ENCODE measurements around the gene USP3.
"Not testable (repeated sequence)": the region's sequence is repeated elsewhere in the genome, so short reads cannot be mapped to it uniquely, and the experiment has no call there.

The USP3 gene

DNA sequence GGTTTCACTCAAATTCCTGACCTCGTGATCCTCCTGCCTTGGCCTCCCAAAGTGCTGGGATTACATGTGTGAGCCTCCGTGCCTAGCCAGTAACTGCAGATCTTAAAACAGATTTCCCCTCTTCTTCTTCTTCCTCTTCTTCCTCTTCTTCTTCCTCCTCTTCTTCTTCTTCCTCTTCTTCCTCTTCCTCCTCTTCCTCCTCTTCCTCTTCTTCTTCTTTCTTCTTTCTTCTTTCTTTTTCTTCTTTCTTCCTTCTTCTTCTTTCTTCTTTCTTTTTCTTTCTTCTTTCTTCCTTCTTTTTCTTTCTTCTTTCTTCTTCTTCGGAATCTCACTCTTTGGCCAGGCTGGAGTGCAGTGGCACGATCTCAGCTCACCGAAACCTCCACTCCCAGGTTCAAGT lies 7.8 kb downstream of the USP3 start:
- no peak for ATAC-seq
- DNase-seq (ENCODE audit: low spot score in 2 of 2), result no peak
- peak overlapping the region; percentile 80 for H3K27ac Mint-ChIP-seq
- H3K4me3 Mint-ChIP-seq, result peak overlapping the region; percentile 31
- H3K36me3 Mint-ChIP-seq, result no peaks in the 10 kb centered on the region
- H3K9me3 Mint-ChIP-seq, result no peaks in the 10 kb centered on the region
- H3K4me1 Mint-ChIP-seq, result peaks cover 72% of the 10 kb centered on the region

DNA sequence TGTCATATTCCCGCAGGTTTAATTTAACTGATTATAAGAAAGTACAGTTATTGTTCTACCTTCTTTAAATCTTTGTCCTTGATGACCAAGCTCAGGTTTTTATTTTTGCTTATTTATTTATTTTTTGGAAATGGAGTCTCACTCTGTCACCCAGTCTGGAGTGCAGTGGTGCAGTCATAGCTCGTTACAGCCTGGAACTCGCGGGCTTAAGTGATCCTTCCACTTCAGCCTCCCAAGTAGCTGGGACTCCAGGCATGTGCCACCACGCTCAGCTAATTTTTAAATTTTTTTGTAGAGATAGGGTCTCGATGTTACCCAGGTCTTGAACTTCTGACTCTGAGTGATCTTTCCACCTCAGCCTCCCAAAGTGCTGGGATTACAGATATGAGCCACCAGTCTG lies 8.9 kb downstream of the USP3 start:
- DNase-seq (ENCODE audit: low spot score in 2 of 2), result no peak
- Mint-ChIP-seq H3K4me1 (peaks cover 78% of the 10 kb centered on the region), H3K27ac (peak overlapping the region; percentile 80), H3K4me3 (no peak overlapping the region), H3K9me3 (no peaks in the 10 kb centered on the region), H3K36me3 (no peaks in the 10 kb centered on the region)
- no peak for ATAC-seq

DNA sequence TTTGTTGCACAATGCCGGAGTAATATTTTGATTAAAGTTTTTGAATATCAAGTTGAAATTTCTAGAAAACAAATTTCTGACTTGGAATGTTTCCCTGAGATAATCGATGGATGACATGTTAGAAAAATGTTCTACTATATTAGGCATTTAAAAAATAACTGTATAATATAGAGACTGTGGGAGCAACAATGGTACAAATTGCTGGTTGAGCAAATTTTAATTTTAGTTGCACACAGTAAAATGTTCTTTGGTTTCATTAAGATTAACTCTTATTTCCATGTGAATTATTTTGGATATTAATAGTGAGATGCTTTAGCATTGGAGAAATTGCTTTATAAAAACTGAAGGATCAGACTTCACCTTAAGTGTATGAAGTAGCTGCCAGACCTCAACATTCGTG lies 9.3 kb downstream of the USP3 start:
- Mint-ChIP-seq H3K27ac (no peak overlapping the region), H3K9me3 (no peaks in the 10 kb centered on the region), H3K4me3 (no peak overlapping the region), H3K36me3 (no peaks in the 10 kb centered on the region), H3K4me1 (peaks cover 77% of the 10 kb centered on the region)
- DNase-seq (ENCODE audit: low spot score in 2 of 2) (no peak), ATAC-seq (no peak)

DNA sequence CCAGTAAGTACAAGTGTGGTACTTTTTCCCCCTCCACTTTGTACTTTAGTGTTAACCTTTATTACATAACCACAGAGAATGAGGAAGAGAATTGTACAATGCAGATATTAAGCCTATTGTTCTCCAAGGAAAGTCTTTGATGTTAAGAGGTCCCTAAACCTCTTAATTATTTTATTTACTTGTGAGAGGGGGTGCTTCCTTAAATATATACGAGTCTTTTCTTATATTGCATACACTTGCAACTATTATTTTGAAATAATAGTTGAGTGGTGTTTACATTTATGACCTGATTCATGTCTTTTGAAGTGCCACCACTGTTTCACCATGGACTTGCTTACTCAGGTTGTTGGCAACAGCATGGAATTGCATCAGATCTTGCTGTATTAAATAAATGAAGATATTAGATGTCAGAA lies 10.1 kb downstream of the USP3 start:
- DNase-seq (ENCODE audit: low spot score in 2 of 2) (no peak), ATAC-seq (no peak)
- no peaks in the 10 kb centered on the region for H3K36me3 Mint-ChIP-seq
- H3K4me1 Mint-ChIP-seq, result peaks cover 77% of the 10 kb centered on the region
- H3K9me3 Mint-ChIP-seq, result no peaks in the 10 kb centered on the region
- no peak overlapping the region for H3K4me3 Mint-ChIP-seq
- H3K27ac Mint-ChIP-seq, result no peak overlapping the region

DNA sequence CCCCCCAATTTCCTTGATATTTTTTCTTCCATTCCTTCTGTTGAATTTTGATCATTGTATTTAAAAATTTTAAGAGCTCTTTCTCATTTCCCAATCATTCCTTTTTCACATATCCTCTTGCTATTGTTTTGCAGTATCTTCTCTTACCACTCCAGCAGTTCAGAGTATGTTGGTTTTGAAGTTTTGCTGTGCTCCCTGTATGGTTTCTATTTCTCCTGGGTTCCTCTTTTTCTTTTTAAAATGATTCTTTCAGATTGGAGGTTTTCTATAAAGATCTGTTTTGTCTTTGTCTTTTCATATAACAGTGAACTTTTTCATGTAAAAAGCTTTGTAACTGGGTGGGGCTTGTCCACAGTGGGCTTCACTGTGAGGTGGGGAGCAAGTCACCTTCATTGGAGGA lies 12.8 kb downstream of the USP3 start:
- Mint-ChIP-seq H3K4me1 (peaks cover 70% of the 10 kb centered on the region), H3K9me3 (no peaks in the 10 kb centered on the region), H3K4me3 (peak overlapping the region; percentile 17), H3K36me3 (no peaks in the 10 kb centered on the region), H3K27ac (peak overlapping the region; percentile 21)
- no peak for ATAC-seq
- no peak for DNase-seq (ENCODE audit: low spot score in 2 of 2)

DNA sequence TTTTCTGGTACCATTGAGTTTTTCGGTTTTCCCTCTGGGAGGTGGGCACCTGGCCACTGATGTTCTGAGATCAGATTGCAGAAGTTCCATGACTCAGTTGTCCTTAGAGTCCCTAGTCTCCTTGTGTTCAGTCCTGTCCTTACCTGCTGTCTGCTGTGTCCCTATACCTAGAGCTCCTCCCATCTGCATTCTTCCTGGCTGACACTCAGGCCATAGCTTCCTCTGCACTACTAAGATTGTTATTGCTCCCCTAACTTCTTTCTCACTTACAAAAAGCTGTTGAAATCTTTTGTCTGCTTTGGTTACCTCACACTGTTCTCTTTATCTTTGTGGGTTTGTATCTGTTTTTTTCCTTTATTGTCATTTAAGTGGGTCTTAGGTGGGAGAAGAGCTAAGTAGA lies 13.2 kb downstream of the USP3 start:
- Mint-ChIP-seq H3K9me3 (no peaks in the 10 kb centered on the region), H3K36me3 (no peaks in the 10 kb centered on the region), H3K4me1 (peaks cover 66% of the 10 kb centered on the region), H3K27ac (peak overlapping the region; percentile 21), H3K4me3 (peak overlapping the region; percentile 17)
- ATAC-seq (peak; percentile 62), DNase-seq (ENCODE audit: low spot score in 2 of 2) (no peak)

DNA sequence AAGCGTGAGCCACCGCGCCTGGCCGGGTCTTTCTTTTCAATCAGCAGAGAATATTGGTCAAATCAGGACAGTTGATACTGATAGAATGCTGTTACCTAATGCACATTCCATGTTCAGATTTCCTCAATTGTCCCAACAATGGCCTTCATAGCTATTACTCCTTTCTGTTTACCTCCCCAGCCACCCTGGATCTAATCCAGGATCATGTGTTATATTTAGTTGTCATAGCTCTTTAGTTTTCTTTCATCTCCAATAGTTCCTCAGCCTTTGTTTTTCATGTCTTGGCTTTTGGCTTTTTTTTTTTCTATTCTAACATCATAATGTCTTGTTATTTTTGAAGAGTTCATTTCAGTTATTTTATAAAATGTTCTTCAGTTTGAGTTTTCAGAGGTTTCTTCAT lies 14.6 kb downstream of the USP3 start:
- ATAC-seq (no peak), DNase-seq (ENCODE audit: low spot score in 2 of 2) (no peak)
- H3K4me3 Mint-ChIP-seq, result no peak overlapping the region
- no peaks in the 10 kb centered on the region for H3K36me3 Mint-ChIP-seq
- H3K4me1 Mint-ChIP-seq, result peaks cover 78% of the 10 kb centered on the region
- no peaks in the 10 kb centered on the region for H3K9me3 Mint-ChIP-seq
- peak overlapping the region; percentile 63 for H3K27ac Mint-ChIP-seq

DNA sequence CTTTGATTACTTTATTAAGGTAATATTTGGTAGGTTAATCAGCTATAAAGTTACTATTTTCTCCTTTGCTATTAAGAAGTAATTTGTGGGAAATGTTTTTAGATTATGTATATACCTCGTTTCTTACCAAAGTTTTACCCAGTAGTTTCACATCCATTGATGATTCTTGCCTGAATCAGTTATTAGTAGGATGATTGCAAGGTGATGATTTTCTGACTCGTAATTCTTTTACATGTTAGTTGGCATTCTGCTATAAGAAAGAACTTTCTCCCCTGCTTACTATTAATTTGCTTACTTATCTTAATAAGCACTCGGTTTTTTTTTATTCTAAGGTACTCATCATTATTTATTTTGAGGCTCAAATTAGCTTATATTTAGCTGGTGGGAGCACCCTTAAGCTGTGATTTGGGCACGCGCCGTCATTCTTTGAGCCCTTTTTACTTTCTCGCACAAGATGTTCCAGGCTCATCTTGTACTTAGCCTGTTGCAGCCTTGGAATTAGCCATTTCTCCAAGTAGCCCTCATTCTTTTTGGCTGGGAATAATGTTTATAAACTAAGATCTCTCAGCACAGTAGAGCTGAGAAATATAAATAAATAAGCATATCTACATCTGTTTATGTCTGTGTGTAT lies 15.3 kb downstream of the USP3 start:
- no peak for DNase-seq (ENCODE audit: low spot score in 2 of 2)
- no peaks in the 10 kb centered on the region for H3K36me3 Mint-ChIP-seq
- no peak for ATAC-seq
- peaks cover 78% of the 10 kb centered on the region for H3K4me1 Mint-ChIP-seq
- no peaks in the 10 kb centered on the region for H3K9me3 Mint-ChIP-seq
- H3K27ac Mint-ChIP-seq, result peak overlapping the region; percentile 63
- no peak overlapping the region for H3K4me3 Mint-ChIP-seq

DNA sequence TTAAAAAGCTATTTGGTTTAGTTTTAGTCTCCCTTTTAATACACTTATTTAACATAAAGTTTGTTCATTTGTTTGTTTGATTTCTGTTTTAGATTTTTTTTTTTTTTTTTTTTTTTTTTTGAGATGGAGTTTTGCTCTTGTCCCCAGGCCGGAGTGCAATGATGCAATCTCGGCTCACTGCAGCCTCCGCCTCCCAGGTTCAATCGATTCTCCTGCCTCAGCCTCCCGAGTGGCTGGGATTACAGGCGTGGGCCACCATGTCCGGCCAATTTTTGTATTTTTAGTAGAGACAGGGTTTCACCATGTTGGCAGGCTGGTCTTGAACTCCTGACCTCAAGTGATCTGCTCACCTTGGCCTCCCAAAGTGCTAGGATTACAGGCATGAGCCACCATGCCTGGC lies 16.1 kb downstream of the USP3 start:
- not testable (repeated sequence) for DNase-seq (ENCODE audit: low spot score in 2 of 2); H3K4me3 Mint-ChIP-seq; H3K27ac Mint-ChIP-seq; H3K36me3 Mint-ChIP-seq; H3K9me3 Mint-ChIP-seq; ATAC-seq
- peaks cover 78% of the 10 kb centered on the region for H3K4me1 Mint-ChIP-seq

DNA sequence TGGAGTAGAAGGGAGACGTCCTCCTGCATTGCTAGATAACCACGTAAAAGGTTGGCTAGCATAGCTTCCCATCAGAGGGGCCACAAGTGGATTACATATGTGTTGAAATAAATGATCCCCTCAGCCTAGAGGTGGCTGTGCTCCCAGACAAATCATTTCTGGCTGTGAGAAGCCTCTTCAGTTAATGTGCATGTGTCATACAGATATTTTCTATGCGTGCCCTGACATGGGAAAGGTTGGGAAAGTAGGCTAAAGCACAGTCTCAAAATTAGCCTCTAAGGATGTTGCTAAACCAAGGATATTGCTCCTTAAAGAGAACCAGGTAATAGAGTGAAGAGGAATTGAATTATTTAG lies 17.8 kb downstream of the USP3 start:
- ATAC-seq (no peak), DNase-seq (ENCODE audit: low spot score in 2 of 2) (no peak)
- Mint-ChIP-seq H3K9me3 (no peaks in the 10 kb centered on the region), H3K36me3 (no peaks in the 10 kb centered on the region), H3K27ac (no peak overlapping the region), H3K4me1 (peaks cover 74% of the 10 kb centered on the region), H3K4me3 (no peak overlapping the region)

DNA sequence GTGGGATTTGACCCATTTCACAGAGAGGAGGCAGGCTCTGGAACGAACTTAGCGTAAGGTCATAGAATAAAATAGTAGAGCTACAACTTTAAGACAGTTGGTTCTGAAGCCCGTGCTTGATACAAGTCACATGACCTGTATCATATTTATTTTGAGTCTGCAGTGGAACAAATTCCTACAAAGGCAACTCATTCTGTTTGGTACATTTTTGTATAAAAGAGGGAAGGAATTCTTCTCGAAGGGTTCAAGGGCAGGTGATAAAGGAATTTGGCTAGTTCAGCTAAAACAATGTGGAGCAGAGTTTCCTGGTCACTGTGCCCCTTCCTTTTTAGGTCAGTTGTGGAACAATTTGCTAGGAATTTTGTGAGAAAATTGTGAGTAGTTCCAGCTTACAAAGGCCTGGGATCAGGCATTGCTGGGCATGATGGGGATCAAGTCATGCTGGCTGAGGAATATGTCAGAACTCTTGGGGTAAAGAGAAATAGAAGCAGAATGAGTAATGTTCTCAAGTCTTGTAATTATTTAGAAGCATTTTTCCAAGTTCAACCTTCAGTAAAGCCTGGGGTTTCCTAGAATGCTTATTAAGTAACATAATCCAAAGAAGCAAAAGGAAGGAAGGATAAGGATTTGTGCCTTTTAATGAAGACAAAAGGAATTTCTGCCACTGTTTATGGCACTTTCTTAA lies 19.1 kb downstream of the USP3 start:
- Mint-ChIP-seq H3K36me3 (no peaks in the 10 kb centered on the region), H3K4me1 (peaks cover 74% of the 10 kb centered on the region), H3K9me3 (no peaks in the 10 kb centered on the region), H3K4me3 (no peak overlapping the region), H3K27ac (no peak overlapping the region)
- ATAC-seq (no peak), DNase-seq (ENCODE audit: low spot score in 2 of 2) (no peak)

DNA sequence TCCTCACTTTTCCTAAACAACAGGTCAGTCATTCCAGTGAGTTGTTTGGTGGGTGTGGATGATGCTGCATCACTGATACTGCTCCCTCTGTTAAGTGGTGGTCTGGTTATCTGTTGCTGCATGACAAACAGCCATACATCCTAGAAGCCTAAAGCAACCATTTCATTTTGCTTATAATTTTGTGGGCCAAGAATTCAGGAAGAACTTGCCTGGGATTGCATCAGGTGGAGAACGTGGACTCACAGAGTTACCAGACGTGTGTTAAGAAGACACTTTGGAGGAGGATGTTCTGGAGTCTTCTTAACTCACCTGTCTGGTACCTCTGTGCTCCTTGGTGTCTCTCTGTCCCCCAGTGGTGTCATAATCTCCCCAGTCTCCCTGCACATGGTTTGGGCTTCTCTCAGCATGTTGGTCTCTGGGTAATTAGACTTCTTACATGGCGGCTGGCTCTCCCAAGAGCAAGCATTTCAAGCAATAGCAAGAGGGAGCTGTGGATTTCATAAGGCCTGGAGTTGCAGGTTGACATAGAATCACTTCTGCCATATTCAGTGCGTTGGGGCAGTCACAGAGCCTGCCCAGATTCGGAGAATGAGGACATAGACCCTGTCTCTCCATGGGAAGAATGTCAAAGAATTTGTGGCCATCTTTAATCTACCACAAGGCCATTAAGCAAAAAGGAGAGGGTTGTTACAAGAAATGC lies 20.1 kb downstream of the USP3 start:
- ATAC-seq (no peak), DNase-seq (ENCODE audit: low spot score in 2 of 2) (no peak)
- H3K9me3 Mint-ChIP-seq, result no peaks in the 10 kb centered on the region
- H3K4me3 Mint-ChIP-seq, result no peak overlapping the region
- H3K36me3 Mint-ChIP-seq, result no peaks in the 10 kb centered on the region
- H3K4me1 Mint-ChIP-seq, result peaks cover 73% of the 10 kb centered on the region
- H3K27ac Mint-ChIP-seq, result peak overlapping the region; percentile 47

DNA sequence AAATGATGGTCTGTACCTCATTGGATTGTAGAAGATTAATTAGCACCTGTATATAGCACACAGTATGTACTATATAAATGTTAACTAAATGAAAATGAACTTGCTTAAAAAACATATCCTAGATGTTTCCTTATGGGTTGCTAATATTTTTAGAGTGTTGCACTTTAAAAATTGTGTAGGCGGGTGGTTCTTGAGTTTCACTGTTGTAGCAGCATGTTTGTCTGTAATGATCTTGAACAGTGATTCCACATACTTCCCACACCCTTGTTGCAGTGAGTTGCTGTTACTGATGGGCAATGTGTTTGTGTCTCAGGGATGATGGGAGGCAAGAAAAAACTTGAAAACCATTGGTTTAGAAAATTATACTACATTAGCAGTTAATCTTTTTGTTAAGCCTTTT lies 22.0 kb downstream of the USP3 start:
- ATAC-seq (no peak), DNase-seq (ENCODE audit: low spot score in 2 of 2) (no peak)
- Mint-ChIP-seq H3K9me3 (no peaks in the 10 kb centered on the region), H3K4me3 (no peak overlapping the region), H3K27ac (peak overlapping the region; percentile 38), H3K36me3 (no peaks in the 10 kb centered on the region), H3K4me1 (peaks cover 76% of the 10 kb centered on the region)

DNA sequence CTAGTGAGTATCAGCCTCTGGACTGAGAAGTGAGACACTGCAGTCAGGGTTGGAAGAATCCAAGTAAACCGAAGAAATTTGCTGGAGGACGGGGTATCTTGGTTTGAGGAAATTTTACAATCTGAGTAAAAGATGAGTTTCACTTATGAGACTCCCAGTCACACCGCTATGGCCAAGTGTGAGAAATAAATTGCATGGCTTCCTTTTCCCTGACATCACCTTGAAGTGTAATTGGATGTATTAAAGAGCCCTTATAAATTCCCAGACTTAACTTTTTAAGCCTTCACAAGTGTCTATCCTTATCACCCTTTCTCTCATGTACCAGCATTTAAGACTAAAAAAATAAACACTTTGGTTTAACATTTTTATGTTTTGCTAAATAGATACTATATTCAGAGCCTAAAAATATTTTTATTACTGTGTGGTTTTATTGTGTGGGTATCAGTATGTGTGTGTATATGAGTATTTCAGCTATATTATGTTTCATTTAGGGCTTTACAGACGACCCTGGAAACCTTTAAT lies 23.8 kb downstream of the USP3 start:
- DNase-seq (ENCODE audit: low spot score in 2 of 2) (no peak), ATAC-seq (no peak)
- Mint-ChIP-seq H3K36me3 (no peaks in the 10 kb centered on the region), H3K9me3 (no peaks in the 10 kb centered on the region), H3K4me3 (peak overlapping the region; percentile 7), H3K4me1 (peaks cover 89% of the 10 kb centered on the region), H3K27ac (peak overlapping the region; percentile 38)

DNA sequence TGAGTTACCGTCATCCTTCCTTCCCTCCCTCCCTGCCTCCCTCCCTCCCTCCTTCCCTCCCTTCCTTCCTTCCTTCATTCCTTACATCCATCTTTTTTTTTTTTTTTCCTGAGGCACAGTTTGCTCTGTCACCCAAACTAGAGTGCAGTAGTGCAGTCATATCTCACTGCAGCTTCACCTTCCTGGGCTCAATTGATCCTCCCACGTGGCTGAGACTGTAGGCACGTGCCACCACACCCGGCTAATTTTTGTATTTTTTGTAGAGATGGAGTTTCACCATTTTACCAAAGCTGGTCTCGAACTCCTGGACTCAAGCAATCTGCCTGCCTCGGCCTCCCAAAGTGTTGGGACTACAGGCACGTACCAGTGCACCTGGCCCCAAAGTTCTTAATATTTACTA lies 25.8 kb downstream of the USP3 start:
- Mint-ChIP-seq H3K4me3 (no peak overlapping the region), H3K36me3 (no peaks in the 10 kb centered on the region), H3K4me1 (peaks cover 75% of the 10 kb centered on the region), H3K27ac (peak overlapping the region; percentile 60), H3K9me3 (no peaks in the 10 kb centered on the region)
- ATAC-seq (no peak), DNase-seq (ENCODE audit: low spot score in 2 of 2) (no peak)
